Pancreas (tissue), 10 donors: Measurements from ENCODE around the gene MYL6. TPM values are rescaled to one million over a fixed set of nuclear protein-coding genes. Genes with fewer than 3 reads are reported as not detected.

Experiments used
- ATAC-seq, 4 donors: fragments of 200-7000 bp; cut with Tn5 transposase; one replicate each; pipeline versions ENCODE4 v1.8.0 to v1.9.1; 2020; ENCODE audit warnings: mild to moderate bottlenecking in 4 of 4, moderate library complexity in 4 of 4
- DNase-seq, 6 donors: peaks; one replicate each; pipeline ENCODE4 v3.0.0-alpha.2; 2020
- FAIRE-seq: peaks from 2 replicates; lab custom pipeline; 2012; peaks lifted over from hg19 to GRCh38; lab: Jason Lieb, UNC
- H3K27ac ChIP-seq, 4 donors: fragments of 200-600 bp; sonication (generic); 1 replicate in 3 of 4; 2 replicates in 1 of 4; pipeline versions ENCODE4 v1.5.0 to v1.8.0; 2020
- H3K27me3 ChIP-seq, 4 donors: fragments of 200-600 bp; one replicate each; pipeline ENCODE4 v1.8.0; 2021
- H3K36me3 ChIP-seq, 3 donors: fragments of 200-600 bp; sonication (generic) in 1 of 3; one replicate each; pipeline versions ENCODE4 v1.5.0 to v1.8.0; 2020 to 2021
- H3K4me1 ChIP-seq, 3 donors: fragments of 200-600 bp; one replicate each; pipeline ENCODE4 v1.8.0; 2021
- H3K4me3 ChIP-seq, 4 donors: fragments of 200-600 bp; sonication (generic) in 2 of 4; one replicate each; pipeline versions ENCODE4 v1.5.0 to v1.8.0; 2020 to 2021
- H3K9me3 ChIP-seq, 4 donors: fragments of 200-600 bp; one replicate each; pipeline ENCODE4 v1.8.0; 2021
- WGBS, 2 donors: extraction: QIAGEN DNeasy Blood & Tissue Kit; methylation state at CpG; one replicate each; pipeline ENCODE4 v1.1.7; 2013; 5-methylcytosine and 5-hydroxymethylcytosine counted together
- intact Hi-C, 3 donors: fragments of 100-400 bp; cut with DNase I; formaldehyde crosslinking; loops; one replicate each; pipeline versions ENCODE4 v1.11.1 to v1.14.2; 2022
- polyA plus RNA-seq, 2 donors: library from polyadenylated mRNA; stranded (reverse); fragments of 200-250 nt; gene quantifications; one replicate each; pipeline ENCODE4 v1.2.3, GENCODE V29; 2013
- total RNA-seq, 6 donors: library from RNA; stranded (reverse); fragmentation: NEBNext Ultra II Directional in 4 of 6; extraction: Animal tissue kit (Norgen Biotek cat#: 25700) in 4 of 6; gene quantifications; one replicate each; pipeline versions ENCODE4 v1.2.1 to v1.2.4, GENCODE V29; 2021 to 2023
- TF ChIP-seq, protein P1 (sequence below), 4 donors: fragments of 200-600 bp; sonication (generic) in 3 of 4; IDR thresholded peaks; one replicate each; pipeline versions ENCODE4 v1.5.0 to v1.8.0; 2021; ENCODE audit warnings: antibody characterized with exemption in 4 of 4
- donor health status: healthy with polysubstance abuse.
- donor health status: DM: no; HTN: no; CAD: no; lungs with moderate emphysema.
- donor health status: DM: no; HTN: no; CAD: no.
- donor health status: control.
- donor health status: control.
- donor health status: Bipolar disorder and iron deficiency.
- donor health status: DM: yes; HTN: yes; CAD: no.
- donor health status: DM: no; HTN: no; CAD: no.
- donor health status: DM: no; HTN: no; CAD: no.
- donor health status: DM: yes; HTN: yes; CAD: no.

Gene MYL6
- total RNA-seq = 100 to 1,000 TPM; 270 to 669 (median 431) TPM
- polyA plus RNA-seq = 1,000 to 10,000 TPM in 1 of 2 donors, 100 to 1,000 TPM in 1; 887 to 1,217 TPM

DNA sequence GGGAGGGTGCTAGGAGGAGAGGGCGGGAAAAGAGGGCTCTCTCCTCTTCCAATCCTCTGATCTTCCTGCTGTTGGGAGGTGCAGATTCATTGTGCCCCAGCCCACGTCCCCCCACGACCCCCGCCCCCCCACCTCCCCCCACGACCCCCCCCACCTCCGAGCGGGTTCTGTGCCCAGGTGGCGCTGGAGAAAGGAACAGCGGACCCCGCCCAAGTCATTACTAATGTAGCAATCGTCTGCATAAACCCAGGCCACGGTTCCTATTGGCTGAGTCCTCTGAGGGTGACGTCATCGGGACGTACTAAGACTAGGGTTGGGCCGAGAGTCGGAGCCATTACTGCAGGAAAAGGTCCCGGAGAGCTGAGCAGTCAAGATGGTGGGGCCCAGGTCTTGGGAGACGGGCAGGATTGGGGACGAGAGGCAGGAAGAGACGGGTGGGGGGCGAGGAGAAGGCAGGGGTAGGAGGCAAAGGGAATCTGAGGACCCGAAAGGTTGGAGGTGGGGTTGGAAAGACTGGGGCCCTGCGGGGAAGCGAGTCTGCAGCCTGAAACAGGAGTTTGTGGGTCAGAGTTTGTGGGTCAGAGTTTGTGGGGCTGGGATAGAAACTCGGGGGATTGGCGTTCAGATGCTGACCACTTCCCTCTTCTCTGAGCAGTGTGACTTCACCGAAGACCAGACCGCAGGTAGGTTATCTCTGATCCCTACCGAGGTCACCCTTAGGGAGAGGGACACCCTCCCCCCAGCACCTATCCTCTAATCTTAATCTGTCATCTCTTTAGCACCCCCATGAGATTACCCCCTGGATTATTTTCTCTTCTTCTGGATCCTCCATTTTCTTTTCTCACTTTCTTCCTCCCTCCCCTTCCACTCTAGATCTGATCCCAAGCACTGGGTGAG lies at the start of gene MYL6:
Gene MYL6 (plus strand): TSS at position 331 of the 897 bp plus-strand sequence. CDS start 43 bp downstream, at position 374.
- Histone ChIP-seq H3K36me3 (peaks cover 0 to 34% (median 19%) of the 10 kb centered on the region in 3 donors), H3K27me3 (no peaks in the 10 kb centered on the region), H3K4me3 (peak within 1 kb of the TSS; percentile 54 to 86 (median 71)), H3K4me1 (peaks cover 8 to 23% (median 13%) of the 10 kb centered on the region in 3 donors), H3K27ac (peak within 1 kb of the TSS; percentile 67 to 96 (median 91)), H3K9me3 (no peaks in the 10 kb centered on the region)
- TF ChIP-seq, protein P1, sequence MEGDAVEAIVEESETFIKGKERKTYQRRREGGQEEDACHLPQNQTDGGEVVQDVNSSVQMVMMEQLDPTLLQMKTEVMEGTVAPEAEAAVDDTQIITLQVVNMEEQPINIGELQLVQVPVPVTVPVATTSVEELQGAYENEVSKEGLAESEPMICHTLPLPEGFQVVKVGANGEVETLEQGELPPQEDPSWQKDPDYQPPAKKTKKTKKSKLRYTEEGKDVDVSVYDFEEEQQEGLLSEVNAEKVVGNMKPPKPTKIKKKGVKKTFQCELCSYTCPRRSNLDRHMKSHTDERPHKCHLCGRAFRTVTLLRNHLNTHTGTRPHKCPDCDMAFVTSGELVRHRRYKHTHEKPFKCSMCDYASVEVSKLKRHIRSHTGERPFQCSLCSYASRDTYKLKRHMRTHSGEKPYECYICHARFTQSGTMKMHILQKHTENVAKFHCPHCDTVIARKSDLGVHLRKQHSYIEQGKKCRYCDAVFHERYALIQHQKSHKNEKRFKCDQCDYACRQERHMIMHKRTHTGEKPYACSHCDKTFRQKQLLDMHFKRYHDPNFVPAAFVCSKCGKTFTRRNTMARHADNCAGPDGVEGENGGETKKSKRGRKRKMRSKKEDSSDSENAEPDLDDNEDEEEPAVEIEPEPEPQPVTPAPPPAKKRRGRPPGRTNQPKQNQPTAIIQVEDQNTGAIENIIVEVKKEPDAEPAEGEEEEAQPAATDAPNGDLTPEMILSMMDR (IDR thresholded peaks at IDR 0.05) = no peak
- WGBS, 2 donors = 0 to 1% methylated on average over 29 to 30 of the region's 30 CpGs
- intact Hi-C loops = no loop called here
- DNase-seq (peak; percentile 85 to 98 (median 96)), FAIRE-seq (no peak), ATAC-seq (peak; percentile 89 to 94 (median 90))

DNA sequence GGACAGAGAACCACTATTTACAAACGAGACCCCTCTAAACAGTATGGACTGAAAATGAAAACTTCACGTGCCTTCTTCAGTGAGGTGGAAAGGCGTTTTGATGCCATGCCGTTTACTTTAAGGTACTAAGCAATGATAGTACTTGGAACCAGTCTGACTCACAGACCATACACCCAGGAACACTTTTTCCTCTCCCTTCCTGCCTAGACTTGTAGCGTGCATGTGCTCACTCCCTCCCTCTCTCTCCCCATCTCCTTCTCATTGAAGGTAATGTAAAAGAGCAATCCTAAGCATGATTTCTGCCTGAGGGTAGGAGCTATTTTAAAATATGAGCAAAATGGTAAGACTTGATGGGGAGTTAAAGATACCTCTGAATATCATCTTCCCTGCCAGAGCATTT lies 47.6 kb upstream of the MYL6 start:
- no peaks in the 10 kb centered on the region for H3K9me3 ChIP-seq
- TF ChIP-seq, protein P1 (IDR thresholded peaks at IDR 0.05) = no peak
- H3K36me3 ChIP-seq = peaks cover 3 to 63% (median 50%) of the 10 kb centered on the region in 3 donors
- H3K27me3 ChIP-seq = no peaks in the 10 kb centered on the region
- 88 to 91% methylated on average over 5 of the region's 5 CpGs for WGBS, 2 donors
- H3K27ac ChIP-seq = no peak overlapping the region
- FAIRE-seq (no peak), ATAC-seq (no peak), DNase-seq (no peak)
- H3K4me3 ChIP-seq = no peak overlapping the region
- intact Hi-C loops = no loop called here
- peaks cover 0 to 21% (median 3%) of the 10 kb centered on the region in 3 donors for H3K4me1 ChIP-seq

DNA sequence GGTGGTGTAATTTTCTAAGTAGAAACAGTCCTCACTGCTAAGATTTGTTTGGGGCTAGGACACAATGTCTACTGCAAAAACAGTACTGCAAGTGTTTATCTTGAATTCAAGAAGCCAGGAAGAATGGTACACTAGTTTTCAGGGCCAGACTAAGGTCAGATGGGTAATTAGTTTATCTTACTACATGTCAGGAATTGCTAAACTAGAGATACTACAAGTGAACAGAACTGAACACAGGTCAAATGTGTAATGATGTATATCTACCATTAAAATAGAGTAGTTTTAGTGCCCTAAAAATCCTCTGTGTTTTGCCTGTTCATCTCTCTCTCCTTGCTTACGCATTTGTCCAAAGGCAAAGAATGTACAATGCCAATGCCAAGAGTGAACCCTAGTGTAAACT lies 44.1 kb upstream of the MYL6 start:
- DNase-seq (no peak), FAIRE-seq (no peak), ATAC-seq (no peak)
- Histone ChIP-seq H3K36me3 (peaks cover 3 to 38% (median 36%) of the 10 kb centered on the region in 3 donors), H3K9me3 (no peaks in the 10 kb centered on the region), H3K27ac (no peak overlapping the region), H3K4me3 (no peak overlapping the region), H3K4me1 (peaks cover 0 to 10% (median 4%) of the 10 kb centered on the region in 3 donors), H3K27me3 (no peaks in the 10 kb centered on the region)
- WGBS, 2 donors = 84 to 91% methylated on average over 1 of the region's 1 CpG
- TF ChIP-seq, protein P1 (IDR thresholded peaks at IDR 0.05) = no peak
- intact Hi-C loops = no loop called here

DNA sequence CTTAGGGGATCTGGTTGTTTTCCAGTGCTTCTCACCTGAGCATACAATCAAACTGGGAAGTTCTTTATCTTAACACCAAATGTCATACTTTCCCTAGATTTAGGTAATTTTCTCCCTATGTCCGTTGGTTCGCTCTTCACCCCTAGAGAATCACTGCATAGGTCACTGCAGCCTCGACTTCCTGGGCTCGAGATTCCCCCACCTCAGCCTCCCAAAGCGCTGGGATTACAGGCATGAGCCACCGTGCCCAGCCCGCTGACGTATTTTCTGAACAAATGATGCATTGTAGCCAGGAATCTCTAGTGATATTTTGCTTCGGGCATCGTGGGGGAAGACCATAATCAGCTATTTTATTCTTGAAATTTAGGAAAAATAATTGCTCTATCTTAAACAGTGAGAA lies 42.8 kb upstream of the MYL6 start:
- TF ChIP-seq, protein P1 (IDR thresholded peaks at IDR 0.05) = no peak
- H3K36me3 ChIP-seq = peaks cover 3 to 25% (median 24%) of the 10 kb centered on the region in 3 donors
- no peak for ATAC-seq
- H3K4me1 ChIP-seq = peaks cover 0 to 17% (median 13%) of the 10 kb centered on the region in 3 donors
- no peaks in the 10 kb centered on the region for H3K9me3 ChIP-seq
- no peaks in the 10 kb centered on the region for H3K27me3 ChIP-seq
- no peak for FAIRE-seq
- peak overlapping the region in 3 of 4 donors; percentile 65 to 84 (median 67) for H3K4me3 ChIP-seq
- H3K27ac ChIP-seq = peak overlapping the region; percentile 76 to 94 (median 86)
- WGBS, 2 donors = 27 to 31% methylated on average over 10 of the region's 10 CpGs
- peak in 2 of 6 donors; percentile 37 to 41 for DNase-seq
- intact Hi-C loops = loop anchor here in 1 of 3 donors (5.0 kb wide), 1 partner anchor 38 kb away; no protein-coding TSS in a partner anchor
